T-helper 17 cell (primary cell): ENCODE results near the gene TM9SF2. TPM values are rescaled to one million over a fixed set of nuclear protein-coding genes. Genes with fewer than 3 reads are reported as not detected.
"Not testable (repeated sequence)": the region's sequence is repeated elsewhere in the genome, so short reads cannot be mapped to it uniquely, and the experiment has no call there.

Source experiments
- ATAC-seq: fragments of 150-1000 bp; cut with Tn5 transposase; 2 replicates; pipeline ENCODE4 v1.10.0; 2021; ENCODE audit warnings: mild to moderate bottlenecking, moderate library complexity
- DNase-seq, 3 donors: peaks; one replicate each; pipeline versions ENCODE4 v3.0.0 to v3.0.0-alpha.2; 2020 to 2021
- H3K9me3 ChIP-seq: one replicate; pipeline ENCODE4 v1.7.0; 2013; ENCODE audit warnings: low read length, mild to moderate bottlenecking; ENCODE audit not compliant: control insufficient read depth, poor library complexity, severe bottlenecking
- H3K27ac Mint-ChIP-seq: one replicate; pipeline ENCODE4 v1.8.0; 2022; ENCODE audit warnings: mild to moderate bottlenecking, moderate library complexity, mixed read lengths
- H3K27me3 Mint-ChIP-seq: one replicate; pipeline ENCODE4 v1.8.0; 2022; ENCODE audit warnings: mixed read lengths
- H3K36me3 Mint-ChIP-seq: one replicate; pipeline ENCODE4 v1.8.0; 2022; ENCODE audit warnings: low read depth, mixed read lengths
- H3K4me1 Mint-ChIP-seq: one replicate; pipeline ENCODE4 v1.8.0; 2022; ENCODE audit warnings: mild to moderate bottlenecking, mixed read lengths
- H3K4me3 Mint-ChIP-seq: one replicate; pipeline ENCODE4 v1.8.0; 2022; ENCODE audit warnings: mild to moderate bottlenecking, moderate library complexity, mixed read lengths
- total RNA-seq, 4 donors: library from RNA in 2 of 4; stranded (reverse) in 2 of 4; gene quantifications; one replicate each; pipeline ENCODE4 v1.2.3 and lab custom pipeline; 2022 to 2026

The TM9SF2 gene
- total RNA-seq, 2 donors from 2014 or later = 42.4 to 50.7 TPM

- no peak overlapping the region for H3K4me3 Mint-ChIP-seq
- H3K4me1 Mint-ChIP-seq = peaks cover 6% of the 10 kb centered on the region
- no peak for DNase-seq
- no peaks in the 10 kb centered on the region for H3K27me3 Mint-ChIP-seq
- no peak for ATAC-seq
- H3K27ac Mint-ChIP-seq = peak overlapping the region; percentile 34
- H3K9me3 ChIP-seq = no peaks in the 10 kb centered on the region
- H3K36me3 Mint-ChIP-seq = peaks cover 15% of the 10 kb centered on the region
Observed at GRCh38 chr13:99558570-99559180, 57.4 kb downstream of the TM9SF2 start.

DNA sequence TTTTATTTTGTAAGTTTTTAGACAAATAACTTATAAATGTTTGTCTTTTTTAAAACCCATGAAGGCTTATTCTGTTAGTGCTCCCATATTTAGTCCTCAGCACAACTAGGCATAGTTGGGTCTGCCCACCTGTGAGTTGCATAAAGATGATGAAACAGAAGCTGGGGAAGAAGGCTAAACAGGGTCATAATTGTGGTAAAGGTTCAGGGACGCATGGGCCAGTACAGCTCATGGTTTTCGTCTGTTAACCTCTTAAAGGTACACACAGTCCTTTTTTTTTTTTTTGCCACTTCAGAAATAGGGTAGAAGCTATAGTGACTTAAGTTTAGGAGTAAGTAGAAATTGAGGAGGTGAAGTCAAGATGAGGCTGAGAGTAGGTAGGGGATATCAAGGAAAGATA, 58.3 kb downstream of the TM9SF2 start:
- Mint-ChIP-seq H3K27ac (no peak overlapping the region), H3K36me3 (peaks cover 15% of the 10 kb centered on the region), H3K4me1 (peaks cover 6% of the 10 kb centered on the region), H3K4me3 (no peak overlapping the region), H3K27me3 (no peaks in the 10 kb centered on the region)
- ATAC-seq (no peak), DNase-seq (no peak)
- no peaks in the 10 kb centered on the region for H3K9me3 ChIP-seq

- Mint-ChIP-seq H3K4me3 (no peak overlapping the region), H3K36me3 (peaks cover 5% of the 10 kb centered on the region), H3K4me1 (peaks cover 6% of the 10 kb centered on the region), H3K27ac (peak overlapping the region; percentile 45), H3K27me3 (no peaks in the 10 kb centered on the region)
- ATAC-seq (no peak), DNase-seq (no peak)
- H3K9me3 ChIP-seq = no peaks in the 10 kb centered on the region
Observed at GRCh38 chr13:99563404-99563803, 62.1 kb downstream of the TM9SF2 start.

GRCh38 chr13:99564386-99564785, 63.1 kb downstream of the TM9SF2 start:
- Mint-ChIP-seq H3K4me3 (no peak overlapping the region), H3K27ac (no peak overlapping the region), H3K27me3 (no peaks in the 10 kb centered on the region), H3K4me1 (peaks cover 4% of the 10 kb centered on the region), H3K36me3 (peaks cover 3% of the 10 kb centered on the region)
- DNase-seq (no peak), ATAC-seq (no peak)
- no peaks in the 10 kb centered on the region for H3K9me3 ChIP-seq

DNA sequence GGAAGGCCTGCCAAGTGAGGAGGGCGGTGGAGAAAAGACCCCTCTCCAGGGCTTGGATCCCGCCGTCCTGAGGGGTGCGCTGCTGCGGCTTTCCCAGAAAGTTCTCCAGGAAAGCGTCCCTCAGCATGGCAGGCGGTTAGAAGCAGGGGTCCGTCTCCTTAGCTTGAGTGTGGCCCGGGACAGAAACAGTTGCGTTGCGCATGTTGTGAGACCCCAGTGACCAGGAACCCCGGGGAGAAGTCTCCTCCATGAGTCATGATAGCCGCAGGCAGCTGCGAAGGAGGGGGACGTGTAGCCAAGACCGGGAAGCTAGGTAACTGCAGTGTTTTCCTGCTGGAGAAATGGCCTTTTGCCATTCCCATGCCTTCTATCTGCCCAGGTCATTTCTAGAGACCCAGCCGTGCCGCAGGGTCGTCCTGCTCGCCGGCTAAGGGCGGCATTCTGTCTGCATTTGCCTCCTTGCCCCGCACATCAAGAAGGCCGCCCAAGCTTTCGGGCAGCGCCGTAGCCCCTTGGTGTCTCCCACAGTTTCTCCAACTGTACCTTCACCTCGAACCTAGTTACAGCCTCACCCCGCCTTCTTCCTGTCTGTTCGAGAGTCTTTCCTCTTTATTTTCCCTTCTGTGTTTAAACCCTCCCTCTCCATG, 64.3 kb downstream of the TM9SF2 start:
- peak overlapping the region; percentile 80 for H3K4me3 Mint-ChIP-seq
- no peaks in the 10 kb centered on the region for H3K27me3 Mint-ChIP-seq
- no peaks in the 10 kb centered on the region for H3K36me3 Mint-ChIP-seq
- no peak for DNase-seq
- H3K9me3 ChIP-seq = no peaks in the 10 kb centered on the region
- H3K27ac Mint-ChIP-seq = peak overlapping the region; percentile 86
- ATAC-seq = no peak
- peaks cover 4% of the 10 kb centered on the region for H3K4me1 Mint-ChIP-seq

- no peak for DNase-seq
- no peaks in the 10 kb centered on the region for H3K9me3 ChIP-seq
- Mint-ChIP-seq H3K36me3 (no peaks in the 10 kb centered on the region), H3K4me3 (peak overlapping the region; percentile 80), H3K27ac (peak overlapping the region; percentile 86), H3K4me1 (peaks cover 4% of the 10 kb centered on the region), H3K27me3 (no peaks in the 10 kb centered on the region)
- peak; percentile 41 for ATAC-seq
Observed at GRCh38 chr13:99566125-99567083, 65.1 kb downstream of the TM9SF2 start.

- not testable (repeated sequence) for H3K9me3 ChIP-seq, H3K4me1 Mint-ChIP-seq, DNase-seq, H3K4me3 Mint-ChIP-seq, ATAC-seq, H3K27me3 Mint-ChIP-seq, H3K27ac Mint-ChIP-seq, H3K36me3 Mint-ChIP-seq
Observed at GRCh38 chr13:99568901-99569300, 67.6 kb downstream of the TM9SF2 start.

DNA sequence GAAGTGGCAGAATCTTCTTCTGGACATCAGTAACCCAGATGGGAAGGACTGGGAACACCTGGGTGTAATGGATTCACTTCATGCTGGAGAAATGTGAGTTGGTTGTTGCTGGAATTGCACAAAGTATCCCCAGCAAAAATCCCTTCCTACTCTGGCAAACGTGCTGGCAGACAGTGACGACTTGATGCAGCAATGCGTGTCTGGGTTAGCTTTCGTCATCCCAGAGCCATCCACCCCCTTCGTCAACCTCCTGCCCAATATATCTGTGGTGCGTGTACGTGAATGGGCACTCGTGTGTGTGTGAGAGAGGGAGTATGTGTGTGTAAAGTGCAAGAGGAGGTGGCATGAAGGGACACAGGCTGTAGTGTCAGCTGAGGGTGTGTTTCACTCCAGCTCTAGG, 70.9 kb downstream of the TM9SF2 start:
- Mint-ChIP-seq H3K27me3 (no peaks in the 10 kb centered on the region), H3K4me1 (no peaks in the 10 kb centered on the region), H3K36me3 (no peaks in the 10 kb centered on the region), H3K4me3 (no peak overlapping the region), H3K27ac (no peak overlapping the region)
- DNase-seq (no peak), ATAC-seq (no peak)
- H3K9me3 ChIP-seq = no peaks in the 10 kb centered on the region

DNA sequence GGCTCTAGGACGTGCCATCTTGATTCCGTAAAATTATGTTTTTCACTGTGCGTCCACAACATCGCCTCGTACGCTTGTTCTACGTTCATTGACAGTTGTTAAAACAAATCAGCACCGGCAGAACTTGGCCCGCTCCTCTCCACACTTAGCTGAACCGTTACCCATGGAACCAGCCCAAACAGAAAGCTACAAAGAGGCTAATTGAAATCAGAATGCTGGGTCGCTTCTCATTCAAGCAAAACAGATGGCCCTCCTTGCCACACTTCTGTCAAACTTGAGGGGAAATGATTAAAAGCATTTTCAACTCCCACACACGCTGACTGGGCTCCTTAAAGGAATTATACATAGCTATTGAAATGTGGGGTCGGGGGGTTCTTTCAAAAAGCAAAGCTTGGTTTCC, 71.6 kb downstream of the TM9SF2 start:
- DNase-seq (no peak), ATAC-seq (no peak)
- Mint-ChIP-seq H3K27me3 (no peaks in the 10 kb centered on the region), H3K4me3 (no peak overlapping the region), H3K4me1 (no peaks in the 10 kb centered on the region), H3K27ac (no peak overlapping the region), H3K36me3 (no peaks in the 10 kb centered on the region)
- no peaks in the 10 kb centered on the region for H3K9me3 ChIP-seq

- no peaks in the 10 kb centered on the region for H3K9me3 ChIP-seq
- Mint-ChIP-seq H3K36me3 (no peaks in the 10 kb centered on the region), H3K27me3 (no peaks in the 10 kb centered on the region), H3K4me1 (peaks cover 7% of the 10 kb centered on the region), H3K27ac (no peak overlapping the region), H3K4me3 (no peak overlapping the region)
- no peak for ATAC-seq
- DNase-seq = no peak
Observed at GRCh38 chr13:99575376-99576120, 74.3 kb downstream of the TM9SF2 start.

DNA sequence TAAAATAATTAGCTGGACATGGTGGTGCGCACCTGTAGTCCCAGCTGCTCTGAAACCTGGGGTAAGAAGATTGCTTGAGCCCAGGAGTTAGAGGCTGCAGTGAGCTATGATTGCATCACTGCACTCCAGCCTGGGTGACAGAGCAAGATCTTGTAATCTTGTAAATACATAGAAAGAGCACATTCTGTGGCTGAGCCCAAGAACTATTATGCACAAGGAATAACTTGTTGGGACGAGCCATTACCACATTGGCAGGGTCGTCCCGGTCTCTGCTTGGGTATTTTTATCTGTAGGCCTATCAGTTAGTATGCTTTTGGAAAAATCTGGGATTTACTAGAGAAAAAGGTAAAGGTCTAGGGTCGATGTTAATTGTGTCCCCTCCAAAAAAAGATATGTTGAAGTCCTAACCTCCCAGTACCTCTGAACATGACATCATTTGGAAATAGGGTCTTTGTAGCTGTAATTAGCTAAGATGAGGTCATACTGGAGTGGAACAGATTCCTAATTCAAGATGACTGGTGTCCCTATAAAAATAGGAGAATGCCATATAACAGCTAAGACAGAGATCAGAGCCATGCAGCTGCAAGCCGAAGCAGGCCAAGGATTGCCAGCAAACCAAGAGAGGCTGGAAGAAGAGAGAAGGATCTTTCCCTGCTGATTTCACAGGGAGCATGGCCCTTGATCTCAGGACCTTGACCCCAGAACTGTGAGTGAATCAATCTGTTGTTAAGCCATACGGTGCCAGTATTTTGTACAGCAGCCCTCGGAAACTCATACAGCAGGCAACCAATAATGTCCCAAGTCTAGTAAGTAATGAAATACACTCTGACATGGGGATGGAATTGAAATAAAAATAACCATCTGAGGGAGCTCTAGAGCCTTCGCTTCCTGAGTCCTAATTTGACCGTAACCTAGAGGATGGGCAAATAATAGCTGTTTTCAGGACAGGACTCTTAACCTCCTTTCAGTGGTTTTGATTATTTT, 77.0 kb downstream of the TM9SF2 start:
- H3K4me3 Mint-ChIP-seq = no peak overlapping the region
- no peak overlapping the region for H3K27ac Mint-ChIP-seq
- no peaks in the 10 kb centered on the region for H3K9me3 ChIP-seq
- H3K36me3 Mint-ChIP-seq = no peaks in the 10 kb centered on the region
- DNase-seq (no peak), ATAC-seq (no peak)
- H3K4me1 Mint-ChIP-seq = peaks cover 7% of the 10 kb centered on the region
- no peaks in the 10 kb centered on the region for H3K27me3 Mint-ChIP-seq
